Stimulated activated CD8-positive, alpha-beta memory T cell treated with anti-CD3 and anti-CD28 coated beads, Interleukin-12 subunit alpha, Interleukin-12 subunit beta, amount 100 ng/mL, for 4 hours (primary cell): ENCODE results near the gene ZSCAN5A.
A peak's percentile ranks its signal among the peaks of the same experiment; 100 is the strongest.
"Not testable (repeated sequence)": the region's sequence is repeated elsewhere in the genome, so short reads cannot be mapped to it uniquely, and the experiment has no call there.

Experiments used
- DNase-seq: peaks from one replicate; pipeline ENCODE4 v3.0.0-alpha.2; 2020; ENCODE audit warnings: low read depth

ZSCAN5A gene

GRCh38 chr19:56315077-56315828 is 614 bp upstream of the ZSCAN5A start:
- DNase-seq = peak; percentile 83

DNA sequence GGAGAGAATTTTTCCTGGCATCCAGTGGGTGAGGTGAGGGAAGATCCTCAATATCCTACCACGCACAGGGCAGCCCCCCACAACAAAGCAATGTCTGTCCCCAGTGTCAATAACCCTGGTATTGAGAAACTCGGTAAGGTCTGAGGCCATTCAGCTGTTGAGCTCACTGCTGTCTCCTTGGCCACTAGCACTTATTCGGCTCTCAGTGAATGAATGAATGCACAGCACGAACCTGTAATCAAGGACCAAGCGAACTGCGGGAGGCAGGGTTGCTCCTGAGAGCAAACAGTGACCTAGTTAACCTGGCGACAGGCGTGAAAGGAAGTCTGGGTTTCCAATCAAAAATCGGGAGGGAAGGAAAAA is 640 bp downstream of the ZSCAN5A start:
- no peak for DNase-seq

GRCh38 chr19:56312787-56313657 is 1.6 kb downstream of the ZSCAN5A start:
- no peak for DNase-seq

DNA sequence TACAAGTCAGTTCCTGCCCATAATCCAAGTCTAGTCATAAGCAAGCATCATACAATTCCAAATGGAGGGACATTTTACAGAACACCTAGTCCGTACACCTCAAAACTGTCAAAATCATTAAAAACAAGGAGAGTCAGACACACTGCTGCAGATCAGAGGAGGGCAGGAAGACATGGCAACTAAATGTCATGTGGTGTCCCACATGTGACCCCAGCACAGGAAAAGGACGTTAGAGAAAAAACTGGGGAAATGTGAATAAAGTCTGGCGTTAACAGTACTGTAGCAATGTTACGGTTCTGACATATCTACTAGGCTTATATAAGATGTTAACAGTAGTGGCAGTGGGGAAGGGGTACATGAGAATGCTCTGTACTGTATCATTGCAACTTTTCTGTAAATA is 2.3 kb downstream of the ZSCAN5A start:
- DNase-seq = no peak

DNA sequence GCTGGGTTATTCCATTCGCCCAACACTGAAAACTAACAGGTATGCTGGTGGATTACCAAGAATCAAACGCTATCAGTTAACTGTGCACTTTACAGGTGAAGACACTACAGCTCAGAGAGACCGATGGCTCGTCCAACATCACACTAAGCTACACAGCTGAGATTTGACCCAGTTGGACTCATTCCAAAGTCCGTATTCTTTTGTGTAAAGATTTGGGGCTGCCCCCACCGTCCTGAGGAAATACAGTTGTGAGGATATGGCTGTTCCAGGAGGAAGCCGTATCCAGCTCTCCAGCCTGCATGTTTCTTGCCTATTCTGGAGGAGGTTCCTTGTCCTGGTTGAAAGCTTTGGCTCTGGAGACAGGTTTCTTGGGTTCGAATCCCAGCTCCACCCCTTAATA is 4.2 kb downstream of the ZSCAN5A start:
- no peak for DNase-seq

DNA sequence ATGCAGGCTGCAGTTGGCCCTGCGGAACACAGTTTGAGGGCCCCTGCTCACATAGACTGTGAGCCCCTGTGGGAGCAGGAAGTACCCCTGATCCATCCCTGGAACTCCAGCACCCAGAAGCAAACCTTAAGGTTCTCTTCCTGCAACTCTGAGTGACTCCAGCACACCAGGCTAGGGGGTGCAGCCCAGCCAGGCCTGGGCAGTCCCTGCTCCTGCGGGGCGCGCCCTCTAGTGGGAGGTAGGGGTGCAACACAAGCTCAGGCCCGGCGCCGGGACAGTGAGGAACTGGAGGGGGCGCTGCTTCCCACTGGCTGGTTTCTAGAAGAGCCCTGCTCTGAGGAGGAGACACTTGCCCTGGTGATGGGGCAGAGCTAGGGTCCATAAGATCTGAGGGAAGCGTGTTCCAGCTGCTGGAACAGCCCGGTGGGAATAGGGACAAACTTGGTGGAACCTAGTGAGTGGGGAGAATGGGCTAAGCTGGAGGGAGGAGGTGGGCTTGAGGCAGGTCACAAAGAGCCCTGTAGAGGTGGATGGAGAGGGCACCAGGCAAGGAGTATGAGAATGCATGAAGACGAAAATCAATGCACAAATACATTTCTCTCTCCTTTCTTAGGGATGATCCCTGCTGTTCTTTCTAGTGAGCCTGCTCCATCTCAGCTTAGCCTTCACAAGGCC is 5.0 kb downstream of the ZSCAN5A start:
- DNase-seq = peak; percentile 10

- no peak for DNase-seq
Observed at GRCh38 chr19:56308792-56309191, 5.8 kb downstream of the ZSCAN5A start.

DNA sequence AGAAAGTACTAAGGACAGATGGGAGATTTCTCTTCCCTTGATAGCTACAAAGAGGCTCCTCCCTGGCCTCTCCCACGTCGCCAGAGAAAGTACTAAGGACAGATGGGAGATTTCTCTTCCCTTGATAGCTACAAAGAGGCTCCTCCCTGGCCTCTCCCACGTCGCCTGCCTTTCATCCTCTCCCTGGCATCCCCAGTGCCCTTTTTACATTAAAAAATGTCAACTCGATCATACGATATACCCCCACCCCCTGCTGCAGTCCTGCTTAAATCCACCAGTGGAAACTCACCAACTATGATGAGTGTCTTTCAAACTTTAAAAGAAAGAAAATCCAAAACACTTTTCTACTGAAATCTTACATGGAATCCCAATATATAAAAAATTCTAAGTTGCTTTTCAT is 7.6 kb downstream of the ZSCAN5A start:
- DNase-seq = not testable (repeated sequence)

DNA sequence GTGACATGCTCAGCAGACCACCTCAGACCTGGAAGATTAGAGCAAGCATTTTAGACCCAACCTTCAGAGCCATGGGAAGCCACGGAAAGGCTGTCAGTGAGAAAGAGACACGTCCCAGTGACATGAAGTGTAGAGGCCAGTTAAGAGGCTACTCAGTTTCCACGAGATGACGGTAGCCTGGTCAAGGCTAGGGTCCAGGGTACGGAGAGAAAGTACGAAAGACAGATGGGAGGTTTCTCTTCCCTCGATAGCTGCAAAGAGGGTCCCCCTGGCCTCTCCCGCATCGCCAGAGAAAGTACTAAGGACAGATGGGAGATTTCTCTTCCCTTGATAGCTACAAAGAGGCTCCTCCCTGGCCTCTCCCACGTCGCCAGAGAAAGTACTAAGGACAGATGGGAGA is 8.6 kb downstream of the ZSCAN5A start:
- DNase-seq = no peak

DNA sequence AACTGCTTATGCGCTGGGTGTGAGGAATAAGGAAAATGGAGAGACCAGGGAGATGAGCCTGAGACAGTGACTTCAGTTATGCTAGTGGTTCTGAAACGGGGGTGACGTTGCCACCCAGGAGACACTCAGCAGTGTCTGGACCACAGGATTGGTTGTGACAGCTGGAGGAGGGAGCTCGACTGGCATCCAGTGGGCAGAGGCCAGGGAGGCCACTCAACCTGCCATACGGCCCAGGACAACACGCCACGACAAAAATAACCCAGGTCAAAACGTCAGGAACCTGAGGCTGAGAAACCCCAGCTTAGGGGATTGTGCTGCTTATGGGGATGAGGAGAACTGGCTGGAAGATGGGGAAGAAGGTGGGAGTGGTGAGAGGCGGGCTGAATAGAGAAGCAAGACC is 10.4 kb downstream of the ZSCAN5A start:
- no peak for DNase-seq

DNA sequence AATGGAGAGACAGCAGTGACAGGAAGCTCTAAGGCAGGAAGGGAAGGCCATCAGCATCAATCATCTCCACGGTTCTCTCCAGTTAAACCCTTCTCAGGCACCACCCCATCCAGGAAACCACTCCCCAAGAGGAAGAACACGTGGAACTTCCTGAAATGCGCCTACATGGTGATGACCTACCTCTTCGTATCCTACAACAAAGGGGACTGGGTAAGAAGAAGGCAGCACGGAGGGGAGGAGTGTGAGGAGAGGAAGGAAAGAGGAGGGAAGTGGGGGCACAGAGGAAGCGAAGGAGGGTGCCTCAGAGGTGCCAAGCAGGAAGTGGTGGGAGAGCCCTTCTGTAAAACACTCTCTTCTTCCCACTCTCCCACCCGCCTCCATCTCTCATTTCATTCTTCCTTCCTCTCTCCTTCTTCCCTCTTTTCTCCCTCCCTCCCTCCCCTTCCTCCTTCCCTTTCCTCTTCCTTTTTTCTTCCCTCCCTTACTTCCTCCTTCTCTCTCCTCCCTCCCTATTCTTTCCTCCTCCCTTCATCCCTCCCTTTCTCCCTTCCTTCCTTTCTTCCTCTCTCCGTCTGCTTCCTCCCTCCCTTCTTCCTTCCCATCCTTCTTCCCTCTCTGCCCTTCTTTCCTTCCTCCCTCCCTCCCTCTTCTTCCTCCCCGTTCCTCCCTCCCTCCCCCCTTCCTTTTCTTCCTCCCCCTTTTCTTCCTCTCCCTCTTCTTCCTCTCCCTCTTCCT is 12.6 kb downstream of the ZSCAN5A start:
- DNase-seq = no peak

- DNase-seq = no peak
Observed at GRCh38 chr19:56301155-56301554, 13.5 kb downstream of the ZSCAN5A start.

- no peak for DNase-seq
Observed at GRCh38 chr19:56299688-56300087, 15.0 kb downstream of the ZSCAN5A start.

- DNase-seq = no peak
Observed at GRCh38 chr19:56297010-56297409, 17.6 kb downstream of the ZSCAN5A start.

DNA sequence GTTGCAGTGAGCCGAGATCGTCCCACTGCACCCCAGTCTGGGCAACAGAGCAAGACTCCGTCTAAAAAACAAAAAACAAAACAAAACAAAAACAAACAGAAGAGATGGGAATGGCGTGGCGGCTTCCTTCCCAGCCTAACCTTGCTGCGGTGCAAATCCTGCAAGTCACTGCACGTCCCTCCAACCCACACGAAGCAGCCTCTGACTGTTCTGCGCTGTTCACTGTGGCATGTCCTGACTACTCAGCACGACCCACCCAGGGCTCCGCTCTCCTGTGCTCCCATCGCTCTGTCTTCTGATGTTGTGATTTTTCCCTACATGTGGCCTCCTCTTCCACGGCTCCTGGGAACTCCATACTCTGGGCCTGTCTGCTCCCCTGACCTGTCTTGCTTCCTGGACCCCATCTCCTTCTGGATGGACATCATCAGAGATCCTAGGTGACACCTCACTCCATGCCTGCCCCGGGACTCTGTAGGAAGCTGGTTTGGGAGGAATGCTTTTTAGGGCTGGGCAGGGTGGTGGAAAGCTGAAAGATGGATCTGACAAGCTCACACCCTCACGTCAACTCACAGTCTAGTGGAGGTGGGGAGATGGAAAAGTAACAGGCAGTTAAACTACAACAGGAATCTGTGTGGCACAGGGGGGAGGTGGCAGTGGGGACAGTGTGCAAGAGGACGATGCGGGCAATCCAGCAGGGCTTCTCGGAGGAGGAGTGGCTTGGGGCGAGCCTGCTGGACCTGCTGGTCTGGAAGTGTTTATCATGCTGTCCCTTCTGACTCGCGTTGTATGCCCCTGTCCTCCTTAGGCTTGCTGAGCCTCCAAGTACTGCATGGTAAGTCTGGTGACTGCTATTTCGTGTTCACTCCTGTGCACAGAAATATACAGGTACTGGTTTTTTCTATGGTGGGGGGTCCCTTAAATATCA is 18.8 kb downstream of the ZSCAN5A start:
- DNase-seq = no peak

DNA sequence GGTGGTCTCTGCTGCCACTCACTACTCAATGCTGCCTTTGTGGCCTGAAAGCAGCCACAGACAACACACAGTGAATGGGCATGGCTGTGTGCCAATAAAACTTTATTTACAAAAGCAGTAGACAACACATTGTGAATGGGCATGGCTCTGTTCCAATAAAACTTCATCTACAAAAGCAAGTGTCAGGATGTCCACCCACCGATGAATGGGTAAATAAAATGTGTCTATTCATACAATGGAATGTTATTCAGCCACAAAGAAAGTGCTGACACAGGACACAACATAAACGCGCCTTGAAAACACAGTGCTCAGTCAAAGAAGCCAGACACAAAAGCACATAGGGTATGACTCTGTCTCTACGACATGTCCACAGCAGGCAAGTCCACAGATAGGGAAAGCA is 20.1 kb downstream of the ZSCAN5A start:
- DNase-seq = no peak

GRCh38 chr19:56291867-56292266 is 22.8 kb downstream of the ZSCAN5A start:
- DNase-seq = no peak

DNA sequence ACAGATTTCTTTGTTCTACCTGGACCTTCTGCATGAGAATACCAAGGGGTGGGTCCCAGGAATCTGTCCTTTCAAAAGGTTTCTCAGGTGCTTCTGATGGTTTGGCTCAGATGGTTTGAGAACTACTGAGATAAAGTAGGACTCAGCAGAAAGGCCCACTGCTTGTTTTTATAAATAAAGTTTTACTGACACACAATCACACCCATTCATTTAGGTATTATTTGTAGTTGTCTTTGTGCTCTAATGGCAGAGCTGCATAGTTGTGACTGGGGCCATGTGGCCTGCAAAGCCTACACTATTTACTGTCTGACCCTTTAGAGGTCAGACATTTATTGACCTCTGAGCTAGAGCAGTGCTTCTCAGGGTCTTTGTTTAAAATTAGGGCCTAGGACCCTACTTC is 24.5 kb downstream of the ZSCAN5A start:
- DNase-seq = no peak

GRCh38 chr19:56284746-56285145 is 29.9 kb downstream of the ZSCAN5A start:
- DNase-seq = no peak

- DNase-seq = no peak
Observed at GRCh38 chr19:56282809-56283208, 31.8 kb downstream of the ZSCAN5A start.

DNA sequence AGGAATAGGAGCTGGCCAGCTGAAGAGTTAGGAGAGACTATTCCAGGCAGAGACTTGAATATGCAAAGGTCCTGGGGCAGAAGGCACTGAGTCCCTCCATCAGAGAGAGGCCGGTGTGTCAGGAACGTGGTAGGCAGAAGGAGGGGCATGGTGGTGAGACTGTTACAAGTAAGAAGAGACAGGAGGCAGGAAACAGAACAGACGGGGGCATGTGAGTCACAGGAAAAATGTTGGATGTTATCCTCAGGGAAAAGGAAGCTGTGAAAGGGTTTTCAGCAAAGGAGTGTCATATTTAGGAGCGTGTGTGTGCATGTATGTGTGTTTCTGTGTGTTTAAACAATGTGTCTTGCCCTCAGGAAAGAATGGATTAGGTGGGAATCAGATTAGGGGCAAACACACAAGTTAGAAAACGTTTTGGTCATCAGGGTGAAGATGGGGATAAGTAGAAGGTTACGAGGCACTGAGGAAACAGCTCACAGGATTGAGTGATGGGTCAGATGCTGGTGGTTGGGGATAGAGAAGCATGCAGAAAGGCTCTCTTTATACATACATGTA is 41.0 kb downstream of the ZSCAN5A start:
- DNase-seq = no peak
